ENCODE results near the gene P4HB.

GRCh38 chr17:81824595-81824994 is 35.7 kb downstream of the P4HB start:
- TF ChIP-seq POLR2A (IDR thresholded peaks at IDR 0.05), result no peak
- no peak for TF ChIP-seq CTCF (IDR thresholded peaks at IDR 0.05)
